ENCODE measurements around the gene PDXDC1.
"Not testable (repeated sequence)": the region's sequence is repeated elsewhere in the genome, so short reads cannot be mapped to it uniquely, and the experiment has no call there.

Gene PDXDC1

DNA sequence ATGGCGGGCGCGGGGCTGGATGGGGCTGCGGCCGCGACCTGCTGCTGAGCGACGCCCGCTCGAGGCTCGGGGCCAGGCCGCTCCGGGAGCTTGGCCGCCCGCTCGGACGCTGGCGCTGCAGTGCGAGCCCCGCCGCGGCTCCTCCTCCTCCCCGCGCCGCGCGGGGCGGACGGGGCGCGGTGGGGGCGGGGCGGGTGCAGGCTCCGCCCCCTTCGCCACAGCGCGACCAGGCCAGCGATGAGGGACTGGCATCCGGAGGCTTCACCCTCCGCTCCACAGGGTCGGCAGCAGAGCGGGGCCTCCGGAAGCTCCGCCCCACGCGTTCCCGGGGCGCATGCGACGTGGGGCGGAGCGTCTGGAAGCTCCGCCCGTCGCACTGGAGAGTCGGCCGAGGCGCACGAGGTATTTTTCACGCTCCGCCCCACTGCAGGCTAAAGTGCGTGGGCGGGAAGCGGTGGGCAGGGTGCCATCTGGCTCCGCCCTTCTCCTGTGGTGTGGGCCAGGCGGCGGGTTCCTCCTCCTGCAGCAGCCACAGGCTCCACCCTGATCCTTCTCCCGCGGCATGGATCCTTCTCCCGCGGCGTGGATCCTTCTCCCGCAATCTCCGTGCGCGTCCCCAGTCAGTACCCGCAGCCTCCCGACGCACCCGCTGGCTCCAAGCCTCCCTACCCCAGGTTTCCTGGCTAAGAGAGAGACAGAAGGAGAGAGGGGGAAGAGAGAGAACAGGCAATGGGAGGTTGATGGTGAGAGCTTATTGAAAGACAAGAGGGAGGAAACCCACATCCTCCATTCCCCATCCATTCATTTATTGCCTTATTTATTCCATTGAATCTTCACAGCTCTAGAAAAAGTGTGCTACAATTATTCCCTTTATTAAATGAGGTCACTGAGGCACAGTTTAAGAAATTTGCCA is 180.1 kb downstream of the PDXDC1 start:
- POLR2A ChIA-PET; H3K9me3 ChIP-seq (ENCODE audit: control extremely low read depth in 1 of 5, control insufficient read depth in 4 of 5, insufficient read depth in 2 of 5, low read depth in 1 of 5, low read length in 4 of 5); H3K27me3 ChIP-seq (replicated peaks in 2 of 5; ENCODE audit: control insufficient read depth in 4 of 5, insufficient read depth in 5 of 5, low read length in 4 of 5); CTCF ChIA-PET; H3K36me3 ChIP-seq (ENCODE audit: control insufficient read depth in 4 of 4, insufficient read depth in 4 of 4, low read length in 3 of 4); H3K27ac ChIP-seq (ENCODE audit: insufficient read depth in 1 of 2, low read depth in 1 of 2, low read length in 2 of 2, poor library complexity in 1 of 2, severe bottlenecking in 2 of 2); H3K4me1 ChIP-seq (ENCODE audit: control extremely low read depth in 1 of 4, control insufficient read depth in 4 of 4, insufficient read depth in 4 of 4, low read length in 3 of 4): not testable (repeated sequence)
- peak overlapping the region in 6 of 7 experiments; percentile 28 to 73 (median 52) for H3K4me3 ChIP-seq (ENCODE audit: control insufficient read depth in 1 of 7, extremely low read depth in 1 of 7, insufficient read depth in 4 of 7, low read depth in 2 of 7, low read length in 6 of 7)
- DNase-seq: peak; percentile 86 to 97 (median 93)
- WGBS (ENCODE audit: insufficient coverage): 0% methylated on average over 25 of the region's 80 CpGs

DNA sequence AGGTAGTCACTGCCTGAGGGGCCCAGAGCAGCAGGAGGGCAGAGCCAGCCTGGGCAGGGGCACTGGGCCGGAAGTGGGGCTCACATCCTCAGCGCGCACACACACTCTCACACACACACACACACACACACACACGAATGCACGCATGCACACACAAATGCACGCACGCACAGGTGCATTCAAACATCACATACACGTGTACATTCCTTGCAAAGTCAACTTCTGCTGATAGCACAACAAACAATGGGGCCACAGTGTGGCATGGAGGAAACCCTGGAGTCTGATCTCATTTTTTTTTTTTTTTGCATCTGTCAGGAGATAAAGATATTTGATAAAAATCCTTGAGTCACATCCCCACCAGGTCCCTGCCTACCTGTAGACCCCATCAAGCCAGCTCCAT is 182.8 kb downstream of the PDXDC1 start:
- WGBS (ENCODE audit: insufficient coverage): no CpG with 5 or more reads among the region's 8 CpGs
- H3K27ac ChIP-seq (ENCODE audit: insufficient read depth in 1 of 2, low read depth in 1 of 2, low read length in 2 of 2, poor library complexity in 1 of 2, severe bottlenecking in 2 of 2); H3K4me1 ChIP-seq (ENCODE audit: control extremely low read depth in 1 of 4, control insufficient read depth in 4 of 4, insufficient read depth in 4 of 4, low read length in 3 of 4); H3K36me3 ChIP-seq (ENCODE audit: control insufficient read depth in 4 of 4, insufficient read depth in 4 of 4, low read length in 3 of 4); DNase-seq; H3K9me3 ChIP-seq (ENCODE audit: control extremely low read depth in 1 of 5, control insufficient read depth in 4 of 5, insufficient read depth in 2 of 5, low read depth in 1 of 5, low read length in 4 of 5); POLR2A ChIA-PET; CTCF ChIA-PET; H3K27me3 ChIP-seq (replicated peaks in 2 of 5; ENCODE audit: control insufficient read depth in 4 of 5, insufficient read depth in 5 of 5, low read length in 4 of 5); H3K4me3 ChIP-seq (ENCODE audit: control insufficient read depth in 1 of 7, extremely low read depth in 1 of 7, insufficient read depth in 4 of 7, low read depth in 2 of 7, low read length in 6 of 7): not testable (repeated sequence)

DNA sequence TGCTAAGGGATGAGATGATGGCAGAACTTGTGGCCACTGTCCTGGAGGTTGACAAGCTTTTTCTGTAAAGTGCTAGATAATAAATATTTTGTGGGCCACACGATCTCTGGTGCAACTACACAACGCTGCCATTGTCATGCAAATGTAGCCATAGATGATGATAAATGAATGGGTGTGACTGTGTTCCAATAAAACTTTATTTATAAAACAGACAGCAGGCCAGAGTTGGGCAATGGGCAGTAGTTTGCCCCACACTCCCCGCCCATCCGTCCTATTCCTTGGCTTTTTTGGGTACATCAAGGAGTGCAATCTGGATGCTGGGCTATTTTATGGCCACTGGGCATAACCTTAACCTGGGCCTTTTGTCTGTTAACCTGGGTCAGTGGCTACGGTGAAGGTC is 184.8 kb downstream of the PDXDC1 start:
- no CpG with 5 or more reads among the region's 5 CpGs for WGBS (ENCODE audit: insufficient coverage)
- H3K4me3 ChIP-seq (ENCODE audit: control insufficient read depth in 1 of 7, extremely low read depth in 1 of 7, insufficient read depth in 4 of 7, low read depth in 2 of 7, low read length in 6 of 7); H3K9me3 ChIP-seq (ENCODE audit: control extremely low read depth in 1 of 5, control insufficient read depth in 4 of 5, insufficient read depth in 2 of 5, low read depth in 1 of 5, low read length in 4 of 5); H3K4me1 ChIP-seq (ENCODE audit: control extremely low read depth in 1 of 4, control insufficient read depth in 4 of 4, insufficient read depth in 4 of 4, low read length in 3 of 4); H3K27ac ChIP-seq (ENCODE audit: insufficient read depth in 1 of 2, low read depth in 1 of 2, low read length in 2 of 2, poor library complexity in 1 of 2, severe bottlenecking in 2 of 2); CTCF ChIA-PET; POLR2A ChIA-PET; DNase-seq; H3K27me3 ChIP-seq (replicated peaks in 2 of 5; ENCODE audit: control insufficient read depth in 4 of 5, insufficient read depth in 5 of 5, low read length in 4 of 5); H3K36me3 ChIP-seq (ENCODE audit: control insufficient read depth in 4 of 4, insufficient read depth in 4 of 4, low read length in 3 of 4): not testable (repeated sequence)

DNA sequence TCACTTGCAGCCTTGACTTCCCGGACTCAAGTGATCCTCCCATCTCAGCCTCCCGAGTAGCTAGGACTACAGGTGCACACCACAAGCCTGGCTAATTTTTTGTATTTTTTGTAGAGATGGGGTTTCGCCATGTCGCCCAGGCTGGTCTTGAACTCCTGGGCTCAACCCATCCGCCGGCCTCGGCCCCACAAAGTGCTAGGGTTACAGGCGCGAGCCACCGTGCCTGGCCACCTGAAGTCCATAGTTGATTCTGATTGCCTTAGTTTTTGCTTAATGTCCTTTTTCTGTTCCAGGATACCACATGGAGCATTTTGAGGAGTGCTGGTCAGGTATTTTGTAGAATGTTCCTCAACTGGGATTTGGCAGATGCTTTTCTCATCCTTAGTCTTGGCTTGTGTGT is 185.7 kb downstream of the PDXDC1 start:
- H3K36me3 ChIP-seq (ENCODE audit: control insufficient read depth in 4 of 4, insufficient read depth in 4 of 4, low read length in 3 of 4); CTCF ChIA-PET; H3K27ac ChIP-seq (ENCODE audit: insufficient read depth in 1 of 2, low read depth in 1 of 2, low read length in 2 of 2, poor library complexity in 1 of 2, severe bottlenecking in 2 of 2); H3K4me1 ChIP-seq (ENCODE audit: control extremely low read depth in 1 of 4, control insufficient read depth in 4 of 4, insufficient read depth in 4 of 4, low read length in 3 of 4); H3K4me3 ChIP-seq (ENCODE audit: control insufficient read depth in 1 of 7, extremely low read depth in 1 of 7, insufficient read depth in 4 of 7, low read depth in 2 of 7, low read length in 6 of 7); H3K27me3 ChIP-seq (replicated peaks in 2 of 5; ENCODE audit: control insufficient read depth in 4 of 5, insufficient read depth in 5 of 5, low read length in 4 of 5); POLR2A ChIA-PET; DNase-seq; H3K9me3 ChIP-seq (ENCODE audit: control extremely low read depth in 1 of 5, control insufficient read depth in 4 of 5, insufficient read depth in 2 of 5, low read depth in 1 of 5, low read length in 4 of 5): not testable (repeated sequence)
- WGBS (ENCODE audit: insufficient coverage): no CpG with 5 or more reads among the region's 10 CpGs

DNA sequence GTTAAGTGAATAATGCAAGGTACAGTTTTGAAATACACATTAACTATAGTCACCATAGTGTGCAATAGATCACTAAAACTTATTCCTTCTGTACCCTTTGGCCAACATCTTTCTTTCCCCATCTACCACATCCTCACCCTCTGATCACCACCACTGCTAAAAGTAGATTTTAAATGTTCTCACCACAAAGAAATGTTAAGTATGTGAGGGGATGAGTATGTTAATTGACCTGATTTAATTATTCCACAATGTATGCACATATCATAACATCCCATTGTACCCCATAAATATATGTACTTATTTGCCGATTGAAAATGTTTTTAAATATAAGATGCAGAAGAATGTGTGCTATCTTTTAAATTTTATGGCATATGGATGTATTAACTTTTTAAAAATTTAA is 188.2 kb downstream of the PDXDC1 start:
- H3K36me3 ChIP-seq (ENCODE audit: control insufficient read depth in 4 of 4, insufficient read depth in 4 of 4, low read length in 3 of 4); POLR2A ChIA-PET; CTCF ChIA-PET: not testable (repeated sequence)

DNA sequence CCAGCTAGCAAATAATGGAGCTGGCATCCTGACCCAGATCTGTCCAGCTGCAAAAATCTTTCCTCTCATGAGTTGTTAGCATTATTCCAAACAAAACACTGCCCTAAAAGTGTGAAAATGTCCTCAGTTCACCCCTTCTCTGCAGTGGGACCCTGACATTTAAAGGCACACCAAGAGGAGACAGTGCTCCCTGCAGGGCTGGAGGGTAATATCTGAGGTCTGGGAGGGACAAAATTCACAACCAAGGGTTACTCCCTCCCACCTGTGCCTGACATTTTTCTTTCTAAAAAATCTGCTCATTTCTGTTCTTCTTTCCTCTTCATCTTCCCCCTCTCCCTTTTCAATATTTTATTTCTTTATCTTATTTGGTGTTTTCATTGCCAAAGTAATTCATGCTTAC is 191.4 kb downstream of the PDXDC1 start:
- H3K9me3 ChIP-seq (ENCODE audit: control extremely low read depth in 1 of 5, control insufficient read depth in 4 of 5, insufficient read depth in 2 of 5, low read depth in 1 of 5, low read length in 4 of 5); H3K36me3 ChIP-seq (ENCODE audit: control insufficient read depth in 4 of 4, insufficient read depth in 4 of 4, low read length in 3 of 4); CTCF ChIA-PET; H3K27me3 ChIP-seq (replicated peaks in 2 of 5; ENCODE audit: control insufficient read depth in 4 of 5, insufficient read depth in 5 of 5, low read length in 4 of 5); H3K27ac ChIP-seq (ENCODE audit: insufficient read depth in 1 of 2, low read depth in 1 of 2, low read length in 2 of 2, poor library complexity in 1 of 2, severe bottlenecking in 2 of 2); H3K4me1 ChIP-seq (ENCODE audit: control extremely low read depth in 1 of 4, control insufficient read depth in 4 of 4, insufficient read depth in 4 of 4, low read length in 3 of 4); H3K4me3 ChIP-seq (ENCODE audit: control insufficient read depth in 1 of 7, extremely low read depth in 1 of 7, insufficient read depth in 4 of 7, low read depth in 2 of 7, low read length in 6 of 7); POLR2A ChIA-PET; DNase-seq: not testable (repeated sequence)

More for the DNA sequence above, 188.2 kb downstream of the PDXDC1 start:
- DNase-seq; H3K27ac ChIP-seq (ENCODE audit: insufficient read depth in 1 of 2, low read depth in 1 of 2, low read length in 2 of 2, poor library complexity in 1 of 2, severe bottlenecking in 2 of 2); H3K9me3 ChIP-seq (ENCODE audit: control extremely low read depth in 1 of 5, control insufficient read depth in 4 of 5, insufficient read depth in 2 of 5, low read depth in 1 of 5, low read length in 4 of 5); H3K4me3 ChIP-seq (ENCODE audit: control insufficient read depth in 1 of 7, extremely low read depth in 1 of 7, insufficient read depth in 4 of 7, low read depth in 2 of 7, low read length in 6 of 7); H3K27me3 ChIP-seq (replicated peaks in 2 of 5; ENCODE audit: control insufficient read depth in 4 of 5, insufficient read depth in 5 of 5, low read length in 4 of 5); H3K4me1 ChIP-seq (ENCODE audit: control extremely low read depth in 1 of 4, control insufficient read depth in 4 of 4, insufficient read depth in 4 of 4, low read length in 3 of 4): not testable (repeated sequence)
- WGBS (ENCODE audit: insufficient coverage): no CpG with 5 or more reads among the region's 1 CpG

DNA sequence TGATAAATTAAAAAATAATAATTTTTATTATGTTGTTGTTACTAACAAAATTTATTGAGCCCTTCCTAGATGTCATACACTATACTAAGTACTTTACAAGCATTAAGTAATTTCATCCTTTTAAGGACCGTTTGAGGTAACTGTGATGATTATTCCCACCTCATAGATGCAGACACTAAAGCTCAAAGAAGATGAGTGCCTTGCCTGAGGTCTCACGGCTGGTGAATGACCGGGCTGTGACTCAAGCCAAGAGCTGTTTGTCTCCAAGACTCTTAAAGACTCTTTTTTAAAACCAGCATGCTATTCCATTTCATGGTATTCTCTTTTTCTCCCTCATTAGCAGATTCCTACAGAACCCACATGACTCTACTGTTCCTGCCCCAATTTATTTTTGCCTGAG is 193.5 kb downstream of the PDXDC1 start:
- H3K4me1 ChIP-seq (ENCODE audit: control extremely low read depth in 1 of 4, control insufficient read depth in 4 of 4, insufficient read depth in 4 of 4, low read length in 3 of 4); H3K27me3 ChIP-seq (replicated peaks in 2 of 5; ENCODE audit: control insufficient read depth in 4 of 5, insufficient read depth in 5 of 5, low read length in 4 of 5); DNase-seq; POLR2A ChIA-PET; H3K9me3 ChIP-seq (ENCODE audit: control extremely low read depth in 1 of 5, control insufficient read depth in 4 of 5, insufficient read depth in 2 of 5, low read depth in 1 of 5, low read length in 4 of 5); CTCF ChIA-PET; H3K4me3 ChIP-seq (ENCODE audit: control insufficient read depth in 1 of 7, extremely low read depth in 1 of 7, insufficient read depth in 4 of 7, low read depth in 2 of 7, low read length in 6 of 7); H3K36me3 ChIP-seq (ENCODE audit: control insufficient read depth in 4 of 4, insufficient read depth in 4 of 4, low read length in 3 of 4); H3K27ac ChIP-seq (ENCODE audit: insufficient read depth in 1 of 2, low read depth in 1 of 2, low read length in 2 of 2, poor library complexity in 1 of 2, severe bottlenecking in 2 of 2): not testable (repeated sequence)
- WGBS (ENCODE audit: insufficient coverage): 90% methylated on average over 2 of the region's 3 CpGs
